CD14-positive monocyte (primary cell): ENCODE results near the gene RFTN2. TPM values are rescaled to one million over a fixed set of nuclear protein-coding genes. Genes with fewer than 3 reads are reported as not detected.
A peak's percentile ranks its signal among the peaks of the same experiment; 100 is the strongest.

Source experiments
- DNase-seq, 3 donors: peaks; one replicate each; pipeline ENCODE4 v3.0.0-alpha.2; 2011 to 2022
- H2AFZ ChIP-seq: 2 replicates; pipeline ENCODE4 v1.6.0; 2012; ENCODE audit warnings: mild to moderate bottlenecking, low read depth, low read length, inconsistent platforms; ENCODE audit not compliant: insufficient read depth, poor library complexity, severe bottlenecking
- H3K27ac ChIP-seq, 2 donors: 1 replicate in 1 of 2; 2 replicates in 1 of 2; pipeline ENCODE4 v1.5.1; 2012 to 2013; ENCODE audit warnings: low read length in 2 of 2, control low read depth in 1 of 2, inconsistent platforms in 1 of 2, low read depth in 1 of 2, mild to moderate bottlenecking in 1 of 2
- H3K27me3 ChIP-seq, 2 donors: one replicate each; pipeline versions ENCODE4 v1.6.0 to v1.6.1; 2011 to 2013; ENCODE audit warnings: low read length in 2 of 2; ENCODE audit not compliant: control insufficient read depth in 2 of 2, insufficient read depth in 2 of 2
- H3K36me3 ChIP-seq, 2 donors: replicated peaks in 1 of 2; 1 replicate in 1 of 2; 2 replicates in 1 of 2; pipeline versions ENCODE4 v1.5.1 to v1.6.1; 2012 to 2013; ENCODE audit warnings: low read length in 2 of 2, control low read depth in 1 of 2, inconsistent platforms in 1 of 2, mild to moderate bottlenecking in 1 of 2; ENCODE audit not compliant: insufficient read depth in 2 of 2, control insufficient read depth in 1 of 2
- H3K4me1 ChIP-seq, 2 donors: 1 replicate in 1 of 2; 2 replicates in 1 of 2; pipeline versions ENCODE4 v1.5.1 to v1.6.1; 2012 to 2013; ENCODE audit warnings: low read length in 2 of 2, control low read depth in 1 of 2, inconsistent platforms in 1 of 2, mild to moderate bottlenecking in 1 of 2, moderate library complexity in 1 of 2; ENCODE audit not compliant: insufficient read depth in 2 of 2, control insufficient read depth in 1 of 2
- H3K4me2 ChIP-seq: replicated peaks from 2 replicates; pipeline ENCODE3; 2012; ENCODE audit warnings: low read length, moderate library complexity, mild to moderate bottlenecking; ENCODE audit not compliant: poor library complexity, severe bottlenecking; ENCODE audit errors: extremely low read depth
- H3K4me3 ChIP-seq, 3 experiments: fragments of 200-600 bp in 1 of 3; sonication (generic) in 1 of 3; replicated peaks in 1 of 3; 1 replicate in 2 of 3; 2 replicates in 1 of 3; pipeline ENCODE4 v1.5.1; 2011 to 2013; ENCODE audit warnings: low read length in 3 of 3, mild to moderate bottlenecking in 3 of 3, control low read depth in 2 of 3, low read depth in 2 of 3, inconsistent platforms in 1 of 3, moderate library complexity in 1 of 3
- H3K79me2 ChIP-seq: 2 replicates; pipeline ENCODE4 v1.6.0; 2012; ENCODE audit warnings: mild to moderate bottlenecking, control low read depth, inconsistent platforms, low read length, moderate library complexity; ENCODE audit not compliant: insufficient read depth
- H3K9ac ChIP-seq: 2 replicates; pipeline ENCODE4 v1.6.0; 2017; ENCODE audit warnings: low read length, mild to moderate bottlenecking; ENCODE audit not compliant: insufficient read depth, poor library complexity, severe bottlenecking
- H3K9me3 ChIP-seq, 2 donors: replicated peaks in 1 of 2; 1 replicate in 1 of 2; 2 replicates in 1 of 2; pipeline versions ENCODE4 v1.5.1 to v1.6.1; 2012 to 2013; ENCODE audit warnings: low read length in 2 of 2, control low read depth in 1 of 2; ENCODE audit not compliant: control insufficient read depth in 1 of 2, insufficient read depth in 1 of 2
- H4K20me1 ChIP-seq: 2 replicates; pipeline ENCODE4 v1.6.0; 2012; ENCODE audit warnings: mild to moderate bottlenecking, low read length, control low read depth, moderate library complexity; ENCODE audit not compliant: insufficient read depth
- H3K27ac Mint-ChIP-seq, 7 donors: one replicate each; pipeline ENCODE4 v1.8.0; 2020; ENCODE audit warnings: mild to moderate bottlenecking in 7 of 7, mixed read lengths in 7 of 7, moderate library complexity in 6 of 7, inconsistent platforms in 2 of 7
- H3K27me3 Mint-ChIP-seq, 3 donors: one replicate each; pipeline ENCODE4 v1.8.0; 2021 to 2022; ENCODE audit warnings: low read depth in 3 of 3, mild to moderate bottlenecking in 3 of 3, mixed read lengths in 3 of 3, moderate library complexity in 3 of 3, inconsistent platforms in 1 of 3
- H3K36me3 Mint-ChIP-seq, 2 donors: one replicate each; pipeline ENCODE4 v1.8.0; 2020; ENCODE audit warnings: mixed read lengths in 2 of 2, inconsistent platforms in 1 of 2, mild to moderate bottlenecking in 1 of 2
- H3K4me1 Mint-ChIP-seq: one replicate; pipeline ENCODE4 v1.8.0; 2020; ENCODE audit warnings: mild to moderate bottlenecking, mixed read lengths
- H3K4me3 Mint-ChIP-seq, 2 donors: one replicate each; pipeline ENCODE4 v1.8.0; 2020; ENCODE audit warnings: mild to moderate bottlenecking in 2 of 2, mixed read lengths in 2 of 2, moderate library complexity in 1 of 2
- H3K9me3 Mint-ChIP-seq, 7 donors: one replicate each; pipeline ENCODE4 v1.8.0; 2020 to 2022; ENCODE audit warnings: mixed read lengths in 7 of 7, mild to moderate bottlenecking in 6 of 7, moderate library complexity in 6 of 7, inconsistent platforms in 2 of 7
- CTCF ChIP-seq: fragments of 200-600 bp; IDR thresholded peaks from one replicate; pipeline ENCODE4 v1.8.0; 2022; ENCODE audit warnings: antibody characterized with exemption, mild to moderate bottlenecking
- WGBS: methylation state at CpG from one replicate; pipeline ENCODE4 v1.1.5; 2013; ENCODE audit warnings: missing lambda C conversion rate; ENCODE audit not compliant: insufficient coverage; 5-methylcytosine and 5-hydroxymethylcytosine counted together
- intact Hi-C, 2 donors: fragments of 100-400 bp; cut with micrococcal nuclease; formaldehyde crosslinking; loops; one replicate each; pipeline versions ENCODE4 v1.15.0 to v1.15.1; 2023
- polyA plus RNA-seq, 3 donors: library from polyadenylated mRNA; depleted of rRNA in 1 of 3; unstranded in 2 of 3; stranded (reverse) in 1 of 3; fragments of 300-500 nt in 2 of 3; fragments of >200 nt in 1 of 3; fragmentation: Illumina TruSeq in 2 of 3; gene quantifications; 1 replicate in 2 of 3; 2 replicates in 1 of 3; pipeline ENCODE4 v1.2.3, GENCODE V29; 2012 to 2021

Gene RFTN2
- polyA plus RNA-seq, 3 donors = 0.02 TPM; not detected in 2

GRCh38 chr2:197633109-197633657 lies 42.2 kb downstream of the RFTN2 start:
- Histone ChIP-seq H2AFZ (no peak overlapping the region), H3K79me2 (no peaks in the 10 kb centered on the region), H3K27me3 (no peaks in the 10 kb centered on the region), H4K20me1 (no peaks in the 10 kb centered on the region), H3K4me2 (no peak overlapping the region), H3K9me3 (no peaks in the 10 kb centered on the region), H3K4me1 (no peaks in the 10 kb centered on the region), H3K9ac (no peak overlapping the region), H3K36me3 (no peaks in the 10 kb centered on the region), H3K27ac (no peak overlapping the region), H3K4me3 (no peak overlapping the region)
- TF ChIP-seq CTCF = no peak
- H3K36me3 Mint-ChIP-seq = no peaks in the 10 kb centered on the region
- no peak overlapping the region for H3K4me3 Mint-ChIP-seq
- peaks cover 0 to 10% (median 2%) of the 10 kb centered on the region in 7 donors for H3K9me3 Mint-ChIP-seq
- no peak overlapping the region for H3K27ac Mint-ChIP-seq
- intact Hi-C loops = no loop called here
- H3K4me1 Mint-ChIP-seq = no peaks in the 10 kb centered on the region
- peaks cover 0 to 3% (median 0%) of the 10 kb centered on the region in 3 donors for H3K27me3 Mint-ChIP-seq
- DNase-seq = no peak

- H3K27me3 Mint-ChIP-seq = peaks cover 0 to 5% (median 5%) of the 10 kb centered on the region in 3 donors
- no peaks in the 10 kb centered on the region for H3K27me3 ChIP-seq
- H3K9me3 Mint-ChIP-seq = peaks cover 0 to 12% (median 3%) of the 10 kb centered on the region in 7 donors
- no peak overlapping the region for H3K4me2 ChIP-seq
- H3K4me3 Mint-ChIP-seq = no peak overlapping the region
- H3K36me3 Mint-ChIP-seq = no peaks in the 10 kb centered on the region
- H3K79me2 ChIP-seq = no peaks in the 10 kb centered on the region
- H3K9me3 ChIP-seq = no peaks in the 10 kb centered on the region
- 17% methylated on average over 1 of the region's 4 CpGs for WGBS
- peak in 2 of 3 donors; percentile 4 to 77 for DNase-seq
- no peaks in the 10 kb centered on the region for H3K36me3 ChIP-seq
- no peak for TF ChIP-seq CTCF
- H3K4me3 ChIP-seq = no peak overlapping the region
- no peak overlapping the region for H3K27ac ChIP-seq
- intact Hi-C loops = no loop called here
- no peak overlapping the region for H2AFZ ChIP-seq
- H3K27ac Mint-ChIP-seq = no peak overlapping the region
- peaks cover 0 to 4% of the 10 kb centered on the region in 2 donors for H3K4me1 ChIP-seq
- peaks cover 8% of the 10 kb centered on the region for H3K4me1 Mint-ChIP-seq
- H4K20me1 ChIP-seq = no peaks in the 10 kb centered on the region
- no peak overlapping the region for H3K9ac ChIP-seq
These were observed 47.3 kb downstream of the RFTN2 start for GRCh38 chr2:197628043-197628500.
